Mesodermal cell (in vitro differentiated cells): ENCODE data around the gene C2CD4B. TPM values are rescaled to one million over a fixed set of nuclear protein-coding genes. Genes with fewer than 3 reads are reported as not detected.
A peak's percentile ranks its signal among the peaks of the same experiment; 100 is the strongest.

Experiments
- H3K27ac ChIP-seq: 2 replicates; pipeline ENCODE4 v1.7.0; 2013; ENCODE audit warnings: mild to moderate bottlenecking, low read depth, low read length, moderate library complexity; ENCODE audit not compliant: severe bottlenecking
- H3K36me3 ChIP-seq: 2 replicates; pipeline ENCODE4 v1.7.1; 2013; ENCODE audit warnings: mild to moderate bottlenecking, low read length, moderate library complexity; ENCODE audit not compliant: control insufficient read depth, insufficient read depth
- H3K4me1 ChIP-seq: one replicate; pipeline ENCODE4 v1.7.1; 2013; ENCODE audit warnings: mild to moderate bottlenecking, low read length; ENCODE audit not compliant: insufficient read depth, control insufficient read depth, poor library complexity, severe bottlenecking
- H3K4me3 ChIP-seq: 2 replicates; pipeline ENCODE4 v1.7.0; 2013; ENCODE audit warnings: low read length, control low read depth, mild to moderate bottlenecking; ENCODE audit not compliant: insufficient read depth, poor library complexity, severe bottlenecking; ENCODE audit errors: extremely low read depth
- H3K9me3 ChIP-seq: 2 replicates; pipeline ENCODE4 v1.7.1; 2013; ENCODE audit warnings: mild to moderate bottlenecking, low read length, moderate library complexity; ENCODE audit not compliant: control insufficient read depth
- WGBS, 2 experiments: methylation state at CpG; one replicate each; pipeline ENCODE4 v1.1.5; 2013; ENCODE audit warnings: missing lambda C conversion rate in 2 of 2; ENCODE audit not compliant: insufficient coverage in 2 of 2; 5-methylcytosine and 5-hydroxymethylcytosine counted together
- polyA plus RNA-seq, 2 experiments: library from polyadenylated mRNA; stranded (reverse); fragments of 50-300 nt; gene quantifications; one replicate each; pipeline ENCODE4 v1.2.3, GENCODE V29; 2013

The C2CD4B gene
- polyA plus RNA-seq (2013, experiment 1 of 2) = 0.74 TPM
- polyA plus RNA-seq (2013, experiment 2 of 2) = 0.25 TPM

GRCh38 chr15:62165104-62165792 is at the start of gene C2CD4B:
TSS of gene C2CD4B (minus strand) at chr15:62165285. CDS start at chr15:62164984, 301 bp downstream.
- H3K9me3 ChIP-seq = no peaks in the 10 kb centered on the region
- no peaks in the 10 kb centered on the region for H3K36me3 ChIP-seq
- H3K4me3 ChIP-seq = peak within 1 kb of the TSS; percentile 30
- H3K4me1 ChIP-seq = peaks cover 6% of the 10 kb centered on the region
- no peak within 1 kb of the TSS for H3K27ac ChIP-seq
- WGBS, 2 experiments = 20 to 22% methylated on average over 18 to 22 of the region's 34 CpGs

GRCh38 chr15:62212741-62213140 is 47.7 kb upstream of the C2CD4B start:
- H3K27ac ChIP-seq = no peak overlapping the region
- WGBS, 2 experiments = 86 to 100% methylated on average over 1 to 2 of the region's 4 CpGs
- H3K4me1 ChIP-seq = no peaks in the 10 kb centered on the region
- H3K9me3 ChIP-seq = peaks cover 43% of the 10 kb centered on the region
- H3K36me3 ChIP-seq = no peaks in the 10 kb centered on the region
- no peak overlapping the region for H3K4me3 ChIP-seq

GRCh38 chr15:62211348-62211747 is 46.3 kb upstream of the C2CD4B start:
- WGBS, 2 experiments = 100% methylated on average over 1 to 2 of the region's 2 CpGs
- no peak overlapping the region for H3K4me3 ChIP-seq
- H3K4me1 ChIP-seq = no peaks in the 10 kb centered on the region
- H3K36me3 ChIP-seq = no peaks in the 10 kb centered on the region
- H3K9me3 ChIP-seq = peaks cover 31% of the 10 kb centered on the region
- H3K27ac ChIP-seq = no peak overlapping the region

- Histone ChIP-seq H3K4me1 (no peaks in the 10 kb centered on the region), H3K4me3 (no peak overlapping the region)
Observed at GRCh38 chr15:62209821-62210220, 44.7 kb upstream of the C2CD4B start.

GRCh38 chr15:62209322-62209721 is 44.2 kb upstream of the C2CD4B start:
- no peak overlapping the region for H3K27ac ChIP-seq
- no peaks in the 10 kb centered on the region for H3K4me1 ChIP-seq
- WGBS, 2 experiments = 79% methylated on average over 1 of the region's 1 CpG; no CpG with 5 or more reads in 1 of the 2 experiments
- H3K4me3 ChIP-seq = no peak overlapping the region
- no peaks in the 10 kb centered on the region for H3K36me3 ChIP-seq
- peaks cover 35% of the 10 kb centered on the region for H3K9me3 ChIP-seq

More at GRCh38 chr15:62209821-62210220, 44.7 kb upstream of the C2CD4B start:
- Histone ChIP-seq H3K36me3 (no peaks in the 10 kb centered on the region), H3K9me3 (peaks cover 35% of the 10 kb centered on the region), H3K27ac (no peak overlapping the region)
- WGBS, 2 experiments = 87 to 96% methylated on average over 4 to 5 of the region's 5 CpGs

GRCh38 chr15:62208884-62209283 is 43.8 kb upstream of the C2CD4B start:
- Histone ChIP-seq H3K27ac (no peak overlapping the region), H3K36me3 (no peaks in the 10 kb centered on the region), H3K4me1 (no peaks in the 10 kb centered on the region), H3K9me3 (peaks cover 35% of the 10 kb centered on the region), H3K4me3 (no peak overlapping the region)
- WGBS, 2 experiments = 82 to 92% methylated on average over 2 of the region's 3 CpGs

- WGBS, 2 experiments = 92 to 93% methylated on average over 7 of the region's 9 CpGs
- H3K4me3 ChIP-seq = no peak overlapping the region
- no peak overlapping the region for H3K27ac ChIP-seq
Observed at GRCh38 chr15:62208367-62208766, 43.3 kb upstream of the C2CD4B start.

GRCh38 chr15:62190675-62191074 is 25.6 kb upstream of the C2CD4B start:
- H3K27ac ChIP-seq = no peak overlapping the region
- no peaks in the 10 kb centered on the region for H3K36me3 ChIP-seq
- WGBS, 2 experiments = 67 to 88% methylated on average over 2 of the region's 2 CpGs
- no peak overlapping the region for H3K4me3 ChIP-seq
- H3K9me3 ChIP-seq = no peaks in the 10 kb centered on the region
- H3K4me1 ChIP-seq = no peaks in the 10 kb centered on the region

More at GRCh38 chr15:62208367-62208766, 43.3 kb upstream of the C2CD4B start:
- Histone ChIP-seq H3K9me3 (peaks cover 35% of the 10 kb centered on the region), H3K36me3 (no peaks in the 10 kb centered on the region), H3K4me1 (no peaks in the 10 kb centered on the region)

GRCh38 chr15:62190274-62190673 is 25.2 kb upstream of the C2CD4B start:
- 75 to 85% methylated on average over 2 of the region's 2 CpGs for WGBS, 2 experiments
- H3K36me3 ChIP-seq = no peaks in the 10 kb centered on the region
- H3K27ac ChIP-seq = no peak overlapping the region
- no peak overlapping the region for H3K4me3 ChIP-seq
- no peaks in the 10 kb centered on the region for H3K4me1 ChIP-seq
- H3K9me3 ChIP-seq = no peaks in the 10 kb centered on the region

- Histone ChIP-seq H3K27ac (no peak overlapping the region), H3K4me3 (no peak overlapping the region), H3K4me1 (no peaks in the 10 kb centered on the region), H3K9me3 (no peaks in the 10 kb centered on the region), H3K36me3 (no peaks in the 10 kb centered on the region)
- 91 to 94% methylated on average over 5 of the region's 5 CpGs for WGBS, 2 experiments
Observed at GRCh38 chr15:62188744-62189143, 23.7 kb upstream of the C2CD4B start.

GRCh38 chr15:62187910-62188309 is 22.8 kb upstream of the C2CD4B start:
- H3K4me1 ChIP-seq = no peaks in the 10 kb centered on the region
- H3K9me3 ChIP-seq = no peaks in the 10 kb centered on the region
- no peaks in the 10 kb centered on the region for H3K36me3 ChIP-seq
- no peak overlapping the region for H3K27ac ChIP-seq
- H3K4me3 ChIP-seq = no peak overlapping the region
- WGBS, 2 experiments = no CpG with 5 or more reads among the region's 1 CpG
